ENCODE results near the gene SMTNL2.
"Not testable (repeated sequence)": the region's sequence is repeated elsewhere in the genome, so short reads cannot be mapped to it uniquely, and the experiment has no call there.

Gene SMTNL2

GRCh38 chr17:4586043-4586442 lies 1.7 kb downstream of the SMTNL2 start:
- Histone ChIP-seq H3K4me3 (no peak overlapping the region), H3K27ac (no peak overlapping the region)
- no peak for TF ChIP-seq CTCF (IDR thresholded peaks at IDR 0.05)

GRCh38 chr17:4587195-4587594 lies 2.9 kb downstream of the SMTNL2 start:
- H3K27ac ChIP-seq: no peak overlapping the region
- DNase-seq (ENCODE audit: low spot score): no peak
- no peak for TF ChIP-seq CTCF (IDR thresholded peaks at IDR 0.05)
- H3K4me3 ChIP-seq: no peak overlapping the region

More at GRCh38 chr17:4586043-4586442, 1.7 kb downstream of the SMTNL2 start:
- no peak for DNase-seq (ENCODE audit: low spot score)

GRCh38 chr17:4587803-4588202 lies 3.5 kb downstream of the SMTNL2 start:
- TF ChIP-seq CTCF (IDR thresholded peaks at IDR 0.05): no peak
- H3K27ac ChIP-seq: peak overlapping the region in 1 of 2 donors; percentile 1

GRCh38 chr17:4588391-4588790 lies 4.1 kb downstream of the SMTNL2 start:
- H3K4me3 ChIP-seq: no peak overlapping the region
- TF ChIP-seq CTCF (IDR thresholded peaks at IDR 0.05): no peak
- no peak for DNase-seq (ENCODE audit: low spot score)
- H3K27ac ChIP-seq: peak overlapping the region in 1 of 2 donors; percentile 1

More at GRCh38 chr17:4587803-4588202, 3.5 kb downstream of the SMTNL2 start:
- H3K4me3 ChIP-seq: no peak overlapping the region
- DNase-seq (ENCODE audit: low spot score): no peak

GRCh38 chr17:4588898-4589625 lies 4.7 kb downstream of the SMTNL2 start:
- H3K27ac ChIP-seq: no peak overlapping the region

GRCh38 chr17:4590042-4590441 lies 5.7 kb downstream of the SMTNL2 start:
- not testable (repeated sequence) for H3K4me3 ChIP-seq; DNase-seq (ENCODE audit: low spot score); H3K27ac ChIP-seq

More at GRCh38 chr17:4588898-4589625, 4.7 kb downstream of the SMTNL2 start:
- no peak for DNase-seq (ENCODE audit: low spot score)
- TF ChIP-seq CTCF (IDR thresholded peaks at IDR 0.05): no peak
- H3K4me3 ChIP-seq: no peak overlapping the region

- no peak for DNase-seq (ENCODE audit: low spot score)
- H3K4me3 ChIP-seq: no peak overlapping the region
- no peak for TF ChIP-seq CTCF (IDR thresholded peaks at IDR 0.05)
Measured at GRCh38 chr17:4590981-4591453, 6.7 kb downstream of the SMTNL2 start.

More at GRCh38 chr17:4590981-4591453, 6.7 kb downstream of the SMTNL2 start:
- H3K27ac ChIP-seq: no peak overlapping the region

Measured in coronary artery (tissue), 2 donors.